ENCODE measurements around the gene SLC13A5.

Gene SLC13A5

GRCh38 chr17:6702567-6703215 is 10.5 kb downstream of the SLC13A5 start:
- TF ChIP-seq EZH2phosphoT487 (IDR thresholded peaks at IDR 0.05; ENCODE audit: borderline replicate concordance, low read length), result no peak
- TF ChIP-seq, protein P1, sequence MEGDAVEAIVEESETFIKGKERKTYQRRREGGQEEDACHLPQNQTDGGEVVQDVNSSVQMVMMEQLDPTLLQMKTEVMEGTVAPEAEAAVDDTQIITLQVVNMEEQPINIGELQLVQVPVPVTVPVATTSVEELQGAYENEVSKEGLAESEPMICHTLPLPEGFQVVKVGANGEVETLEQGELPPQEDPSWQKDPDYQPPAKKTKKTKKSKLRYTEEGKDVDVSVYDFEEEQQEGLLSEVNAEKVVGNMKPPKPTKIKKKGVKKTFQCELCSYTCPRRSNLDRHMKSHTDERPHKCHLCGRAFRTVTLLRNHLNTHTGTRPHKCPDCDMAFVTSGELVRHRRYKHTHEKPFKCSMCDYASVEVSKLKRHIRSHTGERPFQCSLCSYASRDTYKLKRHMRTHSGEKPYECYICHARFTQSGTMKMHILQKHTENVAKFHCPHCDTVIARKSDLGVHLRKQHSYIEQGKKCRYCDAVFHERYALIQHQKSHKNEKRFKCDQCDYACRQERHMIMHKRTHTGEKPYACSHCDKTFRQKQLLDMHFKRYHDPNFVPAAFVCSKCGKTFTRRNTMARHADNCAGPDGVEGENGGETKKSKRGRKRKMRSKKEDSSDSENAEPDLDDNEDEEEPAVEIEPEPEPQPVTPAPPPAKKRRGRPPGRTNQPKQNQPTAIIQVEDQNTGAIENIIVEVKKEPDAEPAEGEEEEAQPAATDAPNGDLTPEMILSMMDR (IDR thresholded peaks at IDR 0.05; ENCODE audit: low read depth, low read length, poor library complexity, severe bottlenecking), result no peak
- H3F3A ChIP-seq (ENCODE audit: control insufficient read depth, insufficient read depth), result no peaks in the 10 kb centered on the region

DNA sequence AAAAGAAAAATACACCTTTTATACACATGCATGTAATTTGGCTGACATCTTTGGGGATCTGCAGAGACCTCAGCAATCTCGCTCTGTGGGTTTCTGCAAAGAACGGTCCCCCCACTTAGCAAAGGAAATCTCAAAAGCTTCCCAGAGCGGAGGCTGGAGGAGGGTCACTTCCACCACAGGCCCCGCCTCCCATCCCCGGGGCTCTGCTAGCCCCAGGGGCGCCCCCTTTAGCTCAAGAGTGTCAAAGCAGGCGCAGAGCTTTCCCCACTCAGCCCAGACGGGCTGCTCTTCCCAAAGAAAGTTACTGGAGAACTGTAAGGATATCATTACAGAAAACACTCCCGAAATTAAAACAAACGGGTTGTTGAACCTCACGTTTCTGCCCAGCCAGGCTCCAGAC is 11.4 kb downstream of the SLC13A5 start:
- no peaks in the 10 kb centered on the region for H3K4me1 ChIP-seq (ENCODE audit: control insufficient read depth, low read length)
- no peaks in the 10 kb centered on the region for H3K9me3 ChIP-seq (ENCODE audit: control insufficient read depth, insufficient read depth, low read length)
- no peaks in the 10 kb centered on the region for H3K9me2 ChIP-seq (replicated peaks; ENCODE audit: control insufficient read depth, low read length)
- no peaks in the 10 kb centered on the region for H3F3A ChIP-seq (ENCODE audit: control insufficient read depth, insufficient read depth)
- H3K4me2 ChIP-seq (ENCODE audit: low read length), result no peak overlapping the region
- no peaks in the 10 kb centered on the region for H3K27me3 ChIP-seq (ENCODE audit: control insufficient read depth, low read length)
- H3K36me3 ChIP-seq (ENCODE audit: control insufficient read depth, low read length), result no peaks in the 10 kb centered on the region
- H3K4me3 ChIP-seq (ENCODE audit: low read length), result no peak overlapping the region
- H3K79me2 ChIP-seq (ENCODE audit: control insufficient read depth, low read length), result no peaks in the 10 kb centered on the region
- no peaks in the 10 kb centered on the region for H4K20me1 ChIP-seq (ENCODE audit: control insufficient read depth, insufficient read depth, low read depth, low read length)
- no peak overlapping the region for H3K27ac ChIP-seq (ENCODE audit: low read depth, low read length)
- TF ChIP-seq, protein P1 (IDR thresholded peaks at IDR 0.05; ENCODE audit: low read depth, low read length, poor library complexity, severe bottlenecking), result peak; percentile 68
- no peak for TF ChIP-seq EZH2phosphoT487 (IDR thresholded peaks at IDR 0.05; ENCODE audit: borderline replicate concordance, low read length)

More at GRCh38 chr17:6702567-6703215, 10.5 kb downstream of the SLC13A5 start:
- no peaks in the 10 kb centered on the region for H3K36me3 ChIP-seq (ENCODE audit: control insufficient read depth, low read length)
- no peaks in the 10 kb centered on the region for H3K79me2 ChIP-seq (ENCODE audit: control insufficient read depth, low read length)
- H4K20me1 ChIP-seq (ENCODE audit: control insufficient read depth, insufficient read depth, low read depth, low read length), result no peaks in the 10 kb centered on the region
- H3K4me3 ChIP-seq (ENCODE audit: low read length), result no peak overlapping the region
- no peak overlapping the region for H3K27ac ChIP-seq (ENCODE audit: low read depth, low read length)
- no peaks in the 10 kb centered on the region for H3K27me3 ChIP-seq (ENCODE audit: control insufficient read depth, low read length)
- H3K9me3 ChIP-seq (ENCODE audit: control insufficient read depth, insufficient read depth, low read length), result no peaks in the 10 kb centered on the region
- no peaks in the 10 kb centered on the region for H3K4me1 ChIP-seq (ENCODE audit: control insufficient read depth, low read length)
- no peaks in the 10 kb centered on the region for H3K9me2 ChIP-seq (replicated peaks; ENCODE audit: control insufficient read depth, low read length)
- H3K4me2 ChIP-seq (ENCODE audit: low read length), result no peak overlapping the region

GRCh38 chr17:6700948-6701307 is 12.2 kb downstream of the SLC13A5 start:
- Histone ChIP-seq H4K20me1 (ENCODE audit: control insufficient read depth, insufficient read depth, low read depth, low read length) (no peaks in the 10 kb centered on the region), H3K4me2 (ENCODE audit: low read length) (no peak overlapping the region), H3K27me3 (ENCODE audit: control insufficient read depth, low read length) (no peaks in the 10 kb centered on the region), H3K27ac (ENCODE audit: low read depth, low read length) (no peak overlapping the region), H3K9me3 (ENCODE audit: control insufficient read depth, insufficient read depth, low read length) (no peaks in the 10 kb centered on the region), H3K36me3 (ENCODE audit: control insufficient read depth, low read length) (no peaks in the 10 kb centered on the region), H3K9me2 (replicated peaks; ENCODE audit: control insufficient read depth, low read length) (no peaks in the 10 kb centered on the region), H3K4me1 (ENCODE audit: control insufficient read depth, low read length) (no peaks in the 10 kb centered on the region), H3K79me2 (ENCODE audit: control insufficient read depth, low read length) (no peaks in the 10 kb centered on the region), H3K4me3 (ENCODE audit: low read length) (no peak overlapping the region), H3F3A (ENCODE audit: control insufficient read depth, insufficient read depth) (no peaks in the 10 kb centered on the region)
- no peak for TF ChIP-seq EZH2phosphoT487 (IDR thresholded peaks at IDR 0.05; ENCODE audit: borderline replicate concordance, low read length)
- TF ChIP-seq, protein P1 (IDR thresholded peaks at IDR 0.05; ENCODE audit: low read depth, low read length, poor library complexity, severe bottlenecking), result no peak
